SK-N-SH (cell line): ENCODE results near the gene AFF3. TPM values are rescaled to one million over a fixed set of nuclear protein-coding genes. Genes with fewer than 3 reads are reported as not detected.

ENCODE experiments used
- CTCF ChIA-PET: fragments of 300-600, 350-600 bp; formaldehyde crosslinking; extraction: SDS; loops from one replicate; lab custom pipeline; 2021; lab: Yijun Ruan, JAX
- POLR2A ChIA-PET: fragments of 350-600 bp; sonication (Branson Sonifier 250); formaldehyde crosslinking; extraction: SDS; loops from one replicate; lab custom pipeline; 2020; ENCODE audit warnings: antibody characterized with exemption, inconsistent platforms; lab: Yijun Ruan, JAX
- DNase-seq: peaks from one replicate; pipeline ENCODE4 v3.0.0; 2012
- H2AFZ ChIP-seq: fragments of 200-600 bp; sonication (generic); 2 replicates; pipeline ENCODE4 v1.8.1; 2016; ENCODE audit warnings: antibody characterized with exemption, mild to moderate bottlenecking, low read depth
- H3F3A ChIP-seq: fragments of 200-600 bp; sonication (generic); replicated peaks from 2 replicates; pipeline ENCODE3; 2016; ENCODE audit warnings: antibody characterized with exemption, mild to moderate bottlenecking; ENCODE audit not compliant: insufficient read depth
- H3K27ac ChIP-seq, 2 experiments: fragments of 200-500 bp in 1 of 2; fragments of 200-600 bp in 1 of 2; sonication (Bioruptor generic) in 1 of 2; sonication (generic), shearing (Covaris generic) in 1 of 2; 2 replicates each; pipeline versions ENCODE4 v1.5.1 to v1.6.1; 2014 to 2016; ENCODE audit warnings: low read depth in 2 of 2, inconsistent platforms in 1 of 2, low read length in 1 of 2, mild to moderate bottlenecking in 1 of 2, mixed read lengths in 1 of 2
- H3K27me3 ChIP-seq: fragments of 200-600 bp; sonication (generic), shearing (Covaris generic); 2 replicates; pipeline ENCODE4 v1.6.1; 2016; ENCODE audit warnings: mixed run types; ENCODE audit not compliant: insufficient read depth
- H3K36me3 ChIP-seq, 2 experiments: fragments of 200-500 bp in 1 of 2; fragments of 200-600 bp in 1 of 2; sonication (Bioruptor generic) in 1 of 2; sonication (generic) in 1 of 2; replicated peaks in 1 of 2; 2 replicates each; pipeline versions ENCODE3 to v1.5.1; 2014 to 2016; ENCODE audit warnings: low read length in 1 of 2, mild to moderate bottlenecking in 1 of 2; ENCODE audit not compliant: insufficient read depth in 2 of 2, control insufficient read depth in 1 of 2
- H3K4me1 ChIP-seq, 2 experiments: fragments of 200-500 bp in 1 of 2; fragments of 200-600 bp in 1 of 2; sonication (Bioruptor generic) in 1 of 2; sonication (generic), shearing (Covaris generic) in 1 of 2; 2 replicates each; pipeline versions ENCODE4 v1.5.1 to v1.6.1; 2014 to 2016; ENCODE audit warnings: low read depth in 1 of 2, low read length in 1 of 2, mixed run types in 1 of 2; ENCODE audit not compliant: insufficient read depth in 2 of 2, control insufficient read depth in 1 of 2
- H3K4me2 ChIP-seq: fragments of 200-600 bp; sonication (generic), shearing (Covaris generic); 2 replicates; pipeline ENCODE4 v1.6.1; 2017; ENCODE audit warnings: mixed run types
- H3K4me3 ChIP-seq, 2 experiments: fragments of 200-500 bp in 1 of 2; fragments of 200-600 bp in 1 of 2; sonication (Bioruptor generic) in 1 of 2; sonication (generic), shearing (Covaris generic) in 1 of 2; 2 replicates each; pipeline versions ENCODE4 v1.5.1 to v1.8.1; 2014 to 2016; ENCODE audit warnings: low read depth in 2 of 2, inconsistent platforms in 1 of 2, low read length in 1 of 2, mild to moderate bottlenecking in 1 of 2, mixed read lengths in 1 of 2, moderate library complexity in 1 of 2
- H3K79me2 ChIP-seq: fragments of 200-600 bp; sonication (generic); 2 replicates; pipeline ENCODE4 v1.8.1; 2017; ENCODE audit warnings: mild to moderate bottlenecking; ENCODE audit not compliant: insufficient read depth
- H3K9ac ChIP-seq: fragments of 200-600 bp; sonication (generic); 2 replicates; pipeline ENCODE4 v1.6.1; 2017; ENCODE audit warnings: mixed run types
- H3K9me2 ChIP-seq: fragments of 200-600 bp; sonication (generic); 2 replicates; pipeline ENCODE4 v1.6.1; 2017; ENCODE audit warnings: mixed run types
- H3K9me3 ChIP-seq: fragments of 200-600 bp; sonication (generic); 2 replicates; pipeline ENCODE4 v1.6.1; 2017; ENCODE audit warnings: mixed run types, mild to moderate bottlenecking, moderate library complexity
- H4K20me1 ChIP-seq: fragments of 200-600 bp; sonication (generic); 2 replicates; pipeline ENCODE4 v1.6.1; 2017; ENCODE audit warnings: mild to moderate bottlenecking, mixed run types; ENCODE audit not compliant: insufficient read depth
- CHD2 ChIP-seq: fragments of 150-350 bp; IDR thresholded peaks from 2 replicates; pipeline ENCODE4 v1.6.1; 2018; ENCODE audit warnings: low read length; ENCODE audit not compliant: partially characterized antibody
- ELF1 ChIP-seq: IDR thresholded peaks from 2 replicates; pipeline ENCODE4 v1.4.0; 2012
- EZH2phosphoT487 ChIP-seq: fragments of 200-600 bp; sonication (generic); IDR thresholded peaks from 2 replicates; pipeline ENCODE4 v1.6.1; 2017; ENCODE audit warnings: low read depth, mixed run types, mild to moderate bottlenecking, antibody characterized with exemption, moderate library complexity, borderline replicate concordance
- FOSL2 ChIP-seq: IDR thresholded peaks from 2 replicates; pipeline ENCODE4 v1.4.0; 2012; ENCODE audit warnings: low read depth, mild to moderate bottlenecking, moderate library complexity, borderline replicate concordance
- FOXM1 ChIP-seq: IDR thresholded peaks from 2 replicates; pipeline ENCODE4 v1.4.0; 2012; ENCODE audit warnings: low read depth, mild to moderate bottlenecking
- GATA2 ChIP-seq: sonication (generic); formaldehyde crosslinking; IDR thresholded peaks from 2 replicates; pipeline ENCODE4 v1.5.0; 2020; ENCODE audit warnings: mild to moderate bottlenecking, missing genetic modification reagents
- JUND ChIP-seq: IDR thresholded peaks from 2 replicates; pipeline ENCODE4 v1.4.0; 2012
- MEF2A ChIP-seq: IDR thresholded peaks from 2 replicates; pipeline ENCODE4 v1.4.0; 2012; ENCODE audit warnings: low read depth, borderline replicate concordance
- NFIC ChIP-seq: IDR thresholded peaks from 2 replicates; pipeline ENCODE4 v1.4.0; 2012; ENCODE audit warnings: borderline replicate concordance
- NRF1 ChIP-seq: IDR thresholded peaks from 2 replicates; pipeline ENCODE4 v1.6.1; 2012; ENCODE audit warnings: low read depth, mild to moderate bottlenecking, low read length
- SMC3 ChIP-seq: IDR thresholded peaks from 2 replicates; pipeline ENCODE4 v1.6.1; 2012; ENCODE audit warnings: low read depth, low read length, improper control_type of control experiment
- TCF12 ChIP-seq: IDR thresholded peaks from 2 replicates; pipeline ENCODE4 v1.4.0; 2012
- YY1 ChIP-seq: IDR thresholded peaks from 2 replicates; pipeline ENCODE4 v1.4.0; 2012; ENCODE audit warnings: low read depth, mild to moderate bottlenecking
- ZBTB33 ChIP-seq: IDR thresholded peaks from 2 replicates; pipeline ENCODE4 v1.4.0; 2012; ENCODE audit warnings: low read depth, borderline replicate concordance
- WGBS: methylation state at CpG from one replicate; pipeline ENCODE4 v1.1.6; 2017; ENCODE audit warnings: low lambda C conversion rate; 5-methylcytosine and 5-hydroxymethylcytosine counted together
- polyA plus RNA-seq, 3 experiments: library from polyadenylated mRNA; depleted of rRNA; stranded (reverse); fragments of >200 nt; gene quantifications; 2 replicates each; pipeline ENCODE4 v1.2.3, GENCODE V29; 2012
- TF ChIP-seq, protein P1 (sequence below): IDR thresholded peaks from 2 replicates; pipeline ENCODE4 v1.4.0; 2012; ENCODE audit warnings: low read depth, borderline replicate concordance
- TF ChIP-seq, protein P2 (sequence below): fragments of 150-350 bp; IDR thresholded peaks from 2 replicates; pipeline ENCODE4 v1.6.1; 2016; ENCODE audit warnings: mild to moderate bottlenecking, low read depth, low read length
- TF ChIP-seq, protein P3 (sequence below): fragments of 150-350 bp; IDR thresholded peaks from 2 replicates; pipeline ENCODE4 v1.6.1; 2017; ENCODE audit warnings: antibody characterized with exemption, low read length, low read depth, borderline replicate concordance
- TF ChIP-seq, protein P4 (sequence below): fragments of 200-600 bp; sonication (generic); IDR thresholded peaks from 2 replicates; pipeline ENCODE4 v1.6.1; 2017; ENCODE audit warnings: antibody characterized with exemption, mild to moderate bottlenecking, moderate library complexity
- TF ChIP-seq, protein P5 (sequence below): IDR thresholded peaks from 2 replicates; pipeline ENCODE4; 2012

The AFF3 gene
- polyA plus RNA-seq, 1 of the 3 experiments (the other 2 are of a cell fraction), result 0.36 TPM

DNA sequence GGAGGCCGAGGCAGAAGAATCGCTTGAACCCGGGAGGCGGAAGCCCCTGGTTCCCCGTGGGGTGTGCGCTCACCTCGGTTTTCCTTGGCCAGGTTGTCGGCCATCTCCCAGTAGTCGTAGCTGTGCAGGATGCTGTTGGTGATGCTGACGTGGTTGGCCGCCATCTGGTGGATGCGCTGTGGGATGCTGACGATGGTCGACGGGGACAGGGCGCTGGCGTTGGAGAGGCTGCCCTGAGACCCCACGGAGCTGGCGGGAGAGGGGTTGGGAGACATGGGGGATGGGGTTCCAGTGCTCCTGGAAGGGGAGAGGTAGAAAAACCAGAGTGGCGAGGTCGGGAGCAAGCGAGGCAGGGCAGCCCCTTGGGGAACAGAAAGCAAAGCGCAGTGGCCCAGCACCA, 588.2 kb downstream of the AFF3 start:
- Histone ChIP-seq H4K20me1 (no peaks in the 10 kb centered on the region), H3F3A (no peaks in the 10 kb centered on the region), H2AFZ (no peak overlapping the region), H3K36me3 (no peaks in the 10 kb centered on the region), H3K4me3 (no peak overlapping the region), H3K9me2 (no peaks in the 10 kb centered on the region), H3K79me2 (no peaks in the 10 kb centered on the region), H3K4me2 (no peak overlapping the region), H3K4me1 (peaks cover 0 to 6% of the 10 kb centered on the region in 2 experiments; a peak in 1 of 4 replicates), H3K27me3 (no peaks in the 10 kb centered on the region), H3K9me3 (no peaks in the 10 kb centered on the region), H3K27ac (no peak overlapping the region), H3K9ac (no peak overlapping the region)
- POLR2A ChIA-PET, result no interaction called here
- CTCF ChIA-PET, result interaction anchor here (5.3 kb wide), 1 partner anchor 707 kb away, joined by 35 read pairs; no protein-coding TSS in a partner anchor
- 89% methylated on average over 23 of the region's 23 CpGs for WGBS
- TF ChIP-seq SMC3, result no peak
- TF ChIP-seq, protein P1, sequence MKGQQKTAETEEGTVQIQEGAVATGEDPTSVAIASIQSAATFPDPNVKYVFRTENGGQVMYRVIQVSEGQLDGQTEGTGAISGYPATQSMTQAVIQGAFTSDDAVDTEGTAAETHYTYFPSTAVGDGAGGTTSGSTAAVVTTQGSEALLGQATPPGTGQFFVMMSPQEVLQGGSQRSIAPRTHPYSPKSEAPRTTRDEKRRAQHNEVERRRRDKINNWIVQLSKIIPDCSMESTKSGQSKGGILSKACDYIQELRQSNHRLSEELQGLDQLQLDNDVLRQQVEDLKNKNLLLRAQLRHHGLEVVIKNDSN, result no peak
- TF ChIP-seq, protein P2, sequence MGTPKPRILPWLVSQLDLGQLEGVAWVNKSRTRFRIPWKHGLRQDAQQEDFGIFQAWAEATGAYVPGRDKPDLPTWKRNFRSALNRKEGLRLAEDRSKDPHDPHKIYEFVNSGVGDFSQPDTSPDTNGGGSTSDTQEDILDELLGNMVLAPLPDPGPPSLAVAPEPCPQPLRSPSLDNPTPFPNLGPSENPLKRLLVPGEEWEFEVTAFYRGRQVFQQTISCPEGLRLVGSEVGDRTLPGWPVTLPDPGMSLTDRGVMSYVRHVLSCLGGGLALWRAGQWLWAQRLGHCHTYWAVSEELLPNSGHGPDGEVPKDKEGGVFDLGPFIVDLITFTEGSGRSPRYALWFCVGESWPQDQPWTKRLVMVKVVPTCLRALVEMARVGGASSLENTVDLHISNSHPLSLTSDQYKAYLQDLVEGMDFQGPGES, result no peak
- no peak for TF ChIP-seq FOSL2
- TF ChIP-seq ELF1, result no peak
- TF ChIP-seq JUND, result no peak
- TF ChIP-seq YY1, result no peak
- no peak for TF ChIP-seq FOXM1
- TF ChIP-seq, protein P3, sequence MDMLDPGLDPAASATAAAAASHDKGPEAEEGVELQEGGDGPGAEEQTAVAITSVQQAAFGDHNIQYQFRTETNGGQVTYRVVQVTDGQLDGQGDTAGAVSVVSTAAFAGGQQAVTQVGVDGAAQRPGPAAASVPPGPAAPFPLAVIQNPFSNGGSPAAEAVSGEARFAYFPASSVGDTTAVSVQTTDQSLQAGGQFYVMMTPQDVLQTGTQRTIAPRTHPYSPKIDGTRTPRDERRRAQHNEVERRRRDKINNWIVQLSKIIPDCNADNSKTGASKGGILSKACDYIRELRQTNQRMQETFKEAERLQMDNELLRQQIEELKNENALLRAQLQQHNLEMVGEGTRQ, result no peak
- no peak for TF ChIP-seq EZH2phosphoT487
- no peak for TF ChIP-seq MEF2A
- no peak for TF ChIP-seq ZBTB33
- TF ChIP-seq NRF1, result no peak
- no peak for TF ChIP-seq NFIC
- TF ChIP-seq, protein P4, sequence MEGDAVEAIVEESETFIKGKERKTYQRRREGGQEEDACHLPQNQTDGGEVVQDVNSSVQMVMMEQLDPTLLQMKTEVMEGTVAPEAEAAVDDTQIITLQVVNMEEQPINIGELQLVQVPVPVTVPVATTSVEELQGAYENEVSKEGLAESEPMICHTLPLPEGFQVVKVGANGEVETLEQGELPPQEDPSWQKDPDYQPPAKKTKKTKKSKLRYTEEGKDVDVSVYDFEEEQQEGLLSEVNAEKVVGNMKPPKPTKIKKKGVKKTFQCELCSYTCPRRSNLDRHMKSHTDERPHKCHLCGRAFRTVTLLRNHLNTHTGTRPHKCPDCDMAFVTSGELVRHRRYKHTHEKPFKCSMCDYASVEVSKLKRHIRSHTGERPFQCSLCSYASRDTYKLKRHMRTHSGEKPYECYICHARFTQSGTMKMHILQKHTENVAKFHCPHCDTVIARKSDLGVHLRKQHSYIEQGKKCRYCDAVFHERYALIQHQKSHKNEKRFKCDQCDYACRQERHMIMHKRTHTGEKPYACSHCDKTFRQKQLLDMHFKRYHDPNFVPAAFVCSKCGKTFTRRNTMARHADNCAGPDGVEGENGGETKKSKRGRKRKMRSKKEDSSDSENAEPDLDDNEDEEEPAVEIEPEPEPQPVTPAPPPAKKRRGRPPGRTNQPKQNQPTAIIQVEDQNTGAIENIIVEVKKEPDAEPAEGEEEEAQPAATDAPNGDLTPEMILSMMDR, result no peak
- TF ChIP-seq GATA2 (CRISPR knock-in tag), result no peak
- no peak for TF ChIP-seq CHD2
- TF ChIP-seq, protein P5, sequence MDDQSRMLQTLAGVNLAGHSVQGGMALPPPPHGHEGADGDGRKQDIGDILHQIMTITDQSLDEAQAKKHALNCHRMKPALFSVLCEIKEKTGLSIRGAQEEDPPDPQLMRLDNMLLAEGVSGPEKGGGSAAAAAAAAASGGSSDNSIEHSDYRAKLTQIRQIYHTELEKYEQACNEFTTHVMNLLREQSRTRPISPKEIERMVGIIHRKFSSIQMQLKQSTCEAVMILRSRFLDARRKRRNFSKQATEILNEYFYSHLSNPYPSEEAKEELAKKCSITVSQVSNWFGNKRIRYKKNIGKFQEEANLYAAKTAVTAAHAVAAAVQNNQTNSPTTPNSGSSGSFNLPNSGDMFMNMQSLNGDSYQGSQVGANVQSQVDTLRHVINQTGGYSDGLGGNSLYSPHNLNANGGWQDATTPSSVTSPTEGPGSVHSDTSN, result no peak
- TF ChIP-seq TCF12, result no peak
- DNase-seq, result no peak
